Airway epithelial cell (primary cell): Measurements from ENCODE around the gene CLEC12A. TPM values are rescaled to one million over a fixed set of nuclear protein-coding genes. Genes with fewer than 3 reads are reported as not detected.

ENCODE experiments used
- total RNA-seq: library from RNA; depleted of rRNA; stranded (reverse); fragments of >200 nt; gene quantifications from 2 replicates; pipeline ENCODE4 v1.2.3, GENCODE V29; 2015

CLEC12A gene
- total RNA-seq = not detected in 2 replicates

GRCh38 chr12:9971181-9971580 is at the start of gene CLEC12A:
Gene CLEC12A (plus strand): TSS chr12:9971409. CDS start chr12:9971597, 188 bp downstream.

GRCh38 chr12:9932270-9932669 is 38.9 kb upstream of the CLEC12A start, which contains the start of gene CLEC2A:
Gene CLEC2A (minus strand): TSS chr12:9932370. CDS start chr12:9932329, 41 bp downstream.

DNA sequence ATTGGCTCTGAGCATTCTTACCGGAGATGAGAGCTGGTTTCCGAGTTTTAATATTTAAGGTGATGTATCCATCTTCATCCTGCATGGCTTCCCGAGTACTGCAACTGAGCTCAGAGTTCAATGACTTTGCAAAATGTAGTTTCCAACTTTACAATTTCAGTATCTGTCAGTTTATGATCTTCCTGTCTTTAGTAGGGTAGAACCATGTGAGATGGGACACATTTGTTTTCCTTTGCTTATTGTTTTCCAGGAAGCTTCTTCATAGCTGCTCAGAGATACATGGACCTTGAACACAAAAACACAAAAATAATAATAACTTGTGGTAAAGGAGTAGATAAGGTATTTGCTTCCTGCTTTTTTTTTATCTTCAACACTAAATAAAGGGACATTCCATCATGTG is 27.8 kb downstream of the CLEC12A start, which contains the start of gene CLEC1B:
CLEC1B (minus strand) TSS at position 106 of the 400 bp plus-strand sequence; CDS start at position 85, 21 bp downstream.

GRCh38 chr12:10030446-10030845 is 59.2 kb downstream of the CLEC12A start, which contains the start of gene CLEC9A:
Gene CLEC9A (plus strand): TSS chr12:10030682. CDS start chr12:10052688, 22,006 bp downstream.

Other genes with a start within 250 kb of the CLEC12A start
- not detected in 2 replicates for gene CLECL1, start 238.3 kb upstream of the CLEC12A start, total RNA-seq
- gene CD69, start 210.5 kb upstream of the CLEC12A start, total RNA-seq = not detected in 2 replicates
- gene KLRF1, start 143.9 kb upstream of the CLEC12A start, total RNA-seq = not detected in 2 replicates
- gene CLEC2B, start 102.1 kb upstream of the CLEC12A start, total RNA-seq = 0.23 and 0.63 TPM in 2 replicates
- not detected in 2 replicates for gene KLRF2, start 89.9 kb upstream of the CLEC12A start, total RNA-seq
- not detected in 2 replicates for gene CLEC2A, start 39.0 kb upstream of the CLEC12A start, total RNA-seq
- gene CLEC1B, start 27.7 kb downstream of the CLEC12A start, total RNA-seq = not detected in 2 replicates
- not detected in 2 replicates for gene CLEC12B, start 39.2 kb downstream of the CLEC12A start, total RNA-seq
- not detected in 2 replicates for gene CLEC9A, start 59.3 kb downstream of the CLEC12A start, total RNA-seq
- gene CLEC1A, start 127.6 kb downstream of the CLEC12A start, total RNA-seq = not detected in 2 replicates
- gene CLEC7A, start 158.8 kb downstream of the CLEC12A start, total RNA-seq = 0.14 and 1.5 TPM in 2 replicates
- gene OLR1, start 200.7 kb downstream of the CLEC12A start, total RNA-seq = 0.07 TPM in 1 of 2 replicates, not detected in the other
- not detected in 2 replicates for gene TMEM52B, start 207.6 kb downstream of the CLEC12A start, total RNA-seq
- gene GABARAPL1, start 241.5 kb downstream of the CLEC12A start, total RNA-seq = 11.0 and 11.3 TPM in 2 replicates